ENCODE data around the gene GHR.
A peak's percentile ranks its signal among the peaks of the same experiment; 100 is the strongest.
"Not testable (repeated sequence)": the region's sequence is repeated elsewhere in the genome, so short reads cannot be mapped to it uniquely, and the experiment has no call there.

Gene GHR

GRCh38 chr5:42691413-42691937 lies 268.2 kb downstream of the GHR start:
- no peak for FAIRE-seq

GRCh38 chr5:42701351-42702059 lies 278.3 kb downstream of the GHR start:
- DNase-seq (ENCODE audit: low spot score): no peak

More at GRCh38 chr5:42691413-42691937, 268.2 kb downstream of the GHR start:
- DNase-seq (ENCODE audit: low spot score): no peak

GRCh38 chr5:42703238-42703637 lies 280.0 kb downstream of the GHR start:
- FAIRE-seq: no peak

More at GRCh38 chr5:42701351-42702059, 278.3 kb downstream of the GHR start:
- no peak for FAIRE-seq

GRCh38 chr5:42715785-42716184 lies 292.5 kb downstream of the GHR start:
- DNase-seq (ENCODE audit: low spot score): no peak
- FAIRE-seq: no peak

More at GRCh38 chr5:42703238-42703637, 280.0 kb downstream of the GHR start:
- no peak for DNase-seq (ENCODE audit: low spot score)

GRCh38 chr5:42718591-42718990 lies 295.4 kb downstream of the GHR start:
- FAIRE-seq: no peak
- peak; percentile 45 for DNase-seq (ENCODE audit: low spot score)

- FAIRE-seq (no peak), DNase-seq (ENCODE audit: low spot score) (no peak)
These were observed 295.8 kb downstream of the GHR start for GRCh38 chr5:42719034-42719433.

GRCh38 chr5:42720251-42720650 lies 297.0 kb downstream of the GHR start:
- no peak for DNase-seq (ENCODE audit: low spot score)
- no peak for FAIRE-seq

- FAIRE-seq (no peak), DNase-seq (ENCODE audit: low spot score) (no peak)
These were observed 298.2 kb downstream of the GHR start for GRCh38 chr5:42721484-42721883.

- not testable (repeated sequence) for DNase-seq (ENCODE audit: low spot score); FAIRE-seq
These were observed 311.4 kb downstream of the GHR start for GRCh38 chr5:42734531-42735058.

GRCh38 chr5:42740920-42741319 lies 317.7 kb downstream of the GHR start:
- DNase-seq (ENCODE audit: low spot score): no peak
- no peak for FAIRE-seq

GRCh38 chr5:42745426-42745825 lies 322.2 kb downstream of the GHR start:
- no peak for FAIRE-seq
- no peak for DNase-seq (ENCODE audit: low spot score)

GRCh38 chr5:42745856-42746255 lies 322.6 kb downstream of the GHR start:
- no peak for FAIRE-seq

GRCh38 chr5:42749020-42749419 lies 325.8 kb downstream of the GHR start:
- DNase-seq (ENCODE audit: low spot score): no peak
- FAIRE-seq: no peak

More at GRCh38 chr5:42745856-42746255, 322.6 kb downstream of the GHR start:
- no peak for DNase-seq (ENCODE audit: low spot score)

GRCh38 chr5:42750507-42750906 lies 327.3 kb downstream of the GHR start:
- FAIRE-seq: no peak
- no peak for DNase-seq (ENCODE audit: low spot score)

GRCh38 chr5:42751044-42751443 lies 327.8 kb downstream of the GHR start:
- DNase-seq (ENCODE audit: low spot score) (no peak), FAIRE-seq (no peak)

GRCh38 chr5:42753099-42753498 lies 329.9 kb downstream of the GHR start:
- FAIRE-seq (no peak), DNase-seq (ENCODE audit: low spot score) (no peak)

GRCh38 chr5:42756606-42757601 lies 333.7 kb downstream of the GHR start, which contains the start of gene CCDC152:
TSS of gene CCDC152 (plus strand) at chr5:42756818. CDS start at chr5:42759122, 2,304 bp downstream.
- peak; percentile 86 for DNase-seq (ENCODE audit: low spot score)
- no peak for FAIRE-seq

GRCh38 chr5:42759456-42759855 lies 336.2 kb downstream of the GHR start:
- no peak for FAIRE-seq
- DNase-seq (ENCODE audit: low spot score): no peak

GRCh38 chr5:42760426-42760825 lies 337.2 kb downstream of the GHR start:
- no peak for FAIRE-seq

GRCh38 chr5:42761791-42762190 lies 338.6 kb downstream of the GHR start:
- DNase-seq (ENCODE audit: low spot score) (no peak), FAIRE-seq (no peak)

More at GRCh38 chr5:42760426-42760825, 337.2 kb downstream of the GHR start:
- no peak for DNase-seq (ENCODE audit: low spot score)

- no peak for FAIRE-seq
- peak; percentile 24 for DNase-seq (ENCODE audit: low spot score)
These were observed 344.4 kb downstream of the GHR start for GRCh38 chr5:42767491-42768105.
